NCI-H2196 (cell line): ENCODE data around the gene CKAP2L.

Source experiments
- DNase-seq: peaks from one replicate; lab custom pipeline; 2025; ENCODE audit not compliant: unreplicated experiment; lab: John Stamatoyannopoulos, UW

Gene CKAP2L

GRCh38 chr2:112762276-112762675, 2.1 kb downstream of the CKAP2L start:
- DNase-seq = no peak

GRCh38 chr2:112760149-112760548, 4.3 kb downstream of the CKAP2L start:
- DNase-seq = no peak

- no peak for DNase-seq
Measured at GRCh38 chr2:112758711-112759110, 5.7 kb downstream of the CKAP2L start.

- no peak for DNase-seq
Measured at GRCh38 chr2:112757265-112757664, 7.1 kb downstream of the CKAP2L start.

- DNase-seq = no peak
Measured at GRCh38 chr2:112756207-112756606, 8.2 kb downstream of the CKAP2L start.

- DNase-seq = no peak
Measured at GRCh38 chr2:112755444-112755843, 9.0 kb downstream of the CKAP2L start.

- DNase-seq = no peak
Measured at GRCh38 chr2:112754564-112754963, 9.8 kb downstream of the CKAP2L start.

GRCh38 chr2:112752667-112753066, 11.7 kb downstream of the CKAP2L start:
- no peak for DNase-seq

GRCh38 chr2:112751451-112752197, 12.8 kb downstream of the CKAP2L start:
- no peak for DNase-seq

- DNase-seq = no peak
Measured at GRCh38 chr2:112750560-112750843, 13.9 kb downstream of the CKAP2L start.

- peak; percentile 76 for DNase-seq
Measured at GRCh38 chr2:112749755-112750559, 14.5 kb downstream of the CKAP2L start.

- DNase-seq = no peak
Measured at GRCh38 chr2:112740527-112740926, 23.9 kb downstream of the CKAP2L start.

GRCh38 chr2:112737542-112738232, 26.7 kb downstream of the CKAP2L start:
- no peak for DNase-seq

- DNase-seq = no peak
Measured at GRCh38 chr2:112733871-112734270, 30.5 kb downstream of the CKAP2L start.

GRCh38 chr2:112733456-112733855, 31.0 kb downstream of the CKAP2L start:
- DNase-seq = no peak

GRCh38 chr2:112731479-112731878, 32.9 kb downstream of the CKAP2L start:
- DNase-seq = no peak

GRCh38 chr2:112730791-112731190, 33.6 kb downstream of the CKAP2L start:
- no peak for DNase-seq

GRCh38 chr2:112730216-112730615, 34.2 kb downstream of the CKAP2L start:
- no peak for DNase-seq

GRCh38 chr2:112728378-112729175, 35.8 kb downstream of the CKAP2L start:
- DNase-seq = peak; percentile 40

- DNase-seq = no peak
Measured at GRCh38 chr2:112728029-112728362, 36.4 kb downstream of the CKAP2L start.

GRCh38 chr2:112727276-112728028, 37.0 kb downstream of the CKAP2L start:
- no peak for DNase-seq
